Activated CD8-positive, alpha-beta T cell treated with anti-CD3 and anti-CD28 coated beads for 36 hours (primary cell): ENCODE results near the gene PIK3IP1. TPM values are rescaled to one million over a fixed set of nuclear protein-coding genes. Genes with fewer than 3 reads are reported as not detected.
A peak's percentile ranks its signal among the peaks of the same experiment; 100 is the strongest.

Experiments
- ATAC-seq: fragments of 200-7000 bp; cut with Tn5 transposase; one replicate; pipeline ENCODE4 v1.10.0; 2021; ENCODE audit warnings: mild to moderate bottlenecking, moderate library complexity
- CTCF ChIA-PET: fragments of 350-600 bp; sonication (Branson Sonifier 250); formaldehyde crosslinking; loops from one replicate; lab custom pipeline; 2021; ENCODE audit warnings: antibody characterized with exemption; lab: Charles Lee
- POLR2A ChIA-PET: fragments of 350-600 bp; sonication (Branson Sonifier 250); formaldehyde crosslinking; loops from one replicate; lab custom pipeline; 2021; ENCODE audit warnings: antibody characterized with exemption; lab: Charles Lee
- DNase-seq: peaks from one replicate; pipeline ENCODE4 v3.0.0-alpha.2; 2020
- H3K27ac Mint-ChIP-seq: one replicate; pipeline ENCODE4 v1.8.0; 2021; ENCODE audit warnings: mild to moderate bottlenecking, mixed read lengths
- H3K27me3 Mint-ChIP-seq: one replicate; pipeline ENCODE4 v1.8.0; 2021; ENCODE audit warnings: mixed read lengths
- H3K36me3 Mint-ChIP-seq: one replicate; pipeline ENCODE4 v1.8.0; 2021; ENCODE audit warnings: low read depth, mixed read lengths
- H3K4me1 Mint-ChIP-seq: one replicate; pipeline ENCODE4 v1.8.0; 2021; ENCODE audit warnings: low read depth, mixed read lengths
- H3K4me3 Mint-ChIP-seq: one replicate; pipeline ENCODE4 v1.8.0; 2021; ENCODE audit warnings: mild to moderate bottlenecking, moderate library complexity, mixed read lengths
- H3K9me3 Mint-ChIP-seq: one replicate; pipeline ENCODE4 v1.8.0; 2021; ENCODE audit warnings: mixed read lengths
- intact Hi-C: fragments of 100-400 bp; cut with micrococcal nuclease; formaldehyde crosslinking; loops from one replicate; pipeline ENCODE4 v1.10.0; 2022
- total RNA-seq, 2 experiments: library from RNA; stranded (reverse); gene quantifications; one replicate each; pipeline ENCODE4 v1.2.3, GENCODE V29; 2021
- TF ChIP-seq, protein P1 (sequence below): fragments of 200-600 bp; IDR thresholded peaks from one replicate; pipeline ENCODE4 v1.8.0; 2022; ENCODE audit warnings: antibody characterized with exemption, mild to moderate bottlenecking

The PIK3IP1 gene
- total RNA-seq, 2 experiments from 2014 or later, result 18.2 to 19.6 TPM

DNA sequence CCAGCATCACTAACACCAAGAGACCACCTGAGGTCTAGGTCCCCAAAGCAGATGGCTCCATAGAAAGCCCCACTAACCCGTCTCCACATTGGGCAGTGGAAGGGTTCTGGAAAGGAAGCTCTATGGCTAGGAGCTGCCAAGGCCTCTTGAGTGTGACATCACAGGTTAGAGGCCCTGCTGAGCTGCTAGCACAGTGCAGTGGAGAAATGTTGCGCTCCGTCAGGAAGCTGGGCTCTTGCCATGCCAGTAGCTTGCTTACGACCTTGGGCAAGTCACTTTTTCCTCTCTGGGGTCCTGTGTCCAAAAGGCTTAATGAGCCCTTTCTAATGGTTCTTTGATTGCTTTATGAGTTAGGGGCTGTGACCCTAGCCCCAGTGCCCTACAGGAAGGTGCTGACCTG, 10.6 kb downstream of the PIK3IP1 start:
- Mint-ChIP-seq H3K27me3 (no peaks in the 10 kb centered on the region), H3K4me3 (no peak overlapping the region), H3K4me1 (peaks cover 94% of the 10 kb centered on the region), H3K36me3 (peaks cover 58% of the 10 kb centered on the region), H3K27ac (peak overlapping the region; percentile 76), H3K9me3 (no peaks in the 10 kb centered on the region)
- POLR2A ChIA-PET, result interaction anchor here (1.4 to 7.3 kb wide), 4 partner anchors 10 to 197 kb away, joined by 4 to 61 read pairs (median 6); partner anchors contain the start of gene PIK3IP1
- CTCF ChIA-PET, result interaction anchor here (0.9 to 6.2 kb wide), 4 partner anchors 8 to 11 kb away, joined by 3 to 47 read pairs (median 4); partner anchors contain the start of gene PIK3IP1
- TF ChIP-seq, protein P1, sequence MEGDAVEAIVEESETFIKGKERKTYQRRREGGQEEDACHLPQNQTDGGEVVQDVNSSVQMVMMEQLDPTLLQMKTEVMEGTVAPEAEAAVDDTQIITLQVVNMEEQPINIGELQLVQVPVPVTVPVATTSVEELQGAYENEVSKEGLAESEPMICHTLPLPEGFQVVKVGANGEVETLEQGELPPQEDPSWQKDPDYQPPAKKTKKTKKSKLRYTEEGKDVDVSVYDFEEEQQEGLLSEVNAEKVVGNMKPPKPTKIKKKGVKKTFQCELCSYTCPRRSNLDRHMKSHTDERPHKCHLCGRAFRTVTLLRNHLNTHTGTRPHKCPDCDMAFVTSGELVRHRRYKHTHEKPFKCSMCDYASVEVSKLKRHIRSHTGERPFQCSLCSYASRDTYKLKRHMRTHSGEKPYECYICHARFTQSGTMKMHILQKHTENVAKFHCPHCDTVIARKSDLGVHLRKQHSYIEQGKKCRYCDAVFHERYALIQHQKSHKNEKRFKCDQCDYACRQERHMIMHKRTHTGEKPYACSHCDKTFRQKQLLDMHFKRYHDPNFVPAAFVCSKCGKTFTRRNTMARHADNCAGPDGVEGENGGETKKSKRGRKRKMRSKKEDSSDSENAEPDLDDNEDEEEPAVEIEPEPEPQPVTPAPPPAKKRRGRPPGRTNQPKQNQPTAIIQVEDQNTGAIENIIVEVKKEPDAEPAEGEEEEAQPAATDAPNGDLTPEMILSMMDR, result no peak
- DNase-seq (no peak), ATAC-seq (no peak)
- intact Hi-C loops, result no loop called here

DNA sequence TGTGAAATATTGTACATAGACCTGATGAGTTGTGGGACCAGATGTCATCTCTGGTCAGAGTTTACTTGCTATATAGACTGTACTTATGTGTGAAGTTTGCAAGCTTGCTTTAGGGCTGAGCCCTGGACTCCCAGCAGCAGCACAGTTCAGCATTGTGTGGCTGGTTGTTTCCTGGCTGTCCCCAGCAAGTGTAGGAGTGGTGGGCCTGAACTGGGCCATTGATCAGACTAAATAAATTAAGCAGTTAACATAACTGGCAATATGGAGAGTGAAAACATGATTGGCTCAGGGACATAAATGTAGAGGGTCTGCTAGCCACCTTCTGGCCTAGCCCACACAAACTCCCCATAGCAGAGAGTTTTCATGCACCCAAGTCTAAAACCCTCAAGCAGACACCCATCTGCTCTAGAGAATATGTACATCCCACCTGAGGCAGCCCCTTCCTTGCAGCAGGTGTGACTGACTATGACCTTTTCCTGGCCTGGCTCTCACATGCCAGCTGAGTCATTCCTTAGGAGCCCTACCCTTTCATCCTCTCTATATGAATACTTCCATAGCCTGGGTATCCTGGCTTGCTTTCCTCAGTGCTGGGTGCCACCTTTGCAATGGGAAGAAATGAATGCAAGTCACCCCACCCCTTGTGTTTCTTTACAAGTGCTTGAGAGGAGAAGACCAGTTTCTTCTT, 12.3 kb downstream of the PIK3IP1 start:
- peaks cover 57% of the 10 kb centered on the region for H3K36me3 Mint-ChIP-seq
- ChIA-PET POLR2A (interaction anchor here (0.7 to 7.3 kb wide), 5 partner anchors 11 to 593 kb away, joined by 3 to 61 read pairs (median 5); partner anchors contain the start of genes LIMK2 and PIK3IP1), CTCF (interaction anchor here (0.7 to 2.1 kb wide), 3 partner anchors 13 to 69 kb away, joined by 4 to 8 read pairs (median 7); no protein-coding TSS in a partner anchor)
- no peak overlapping the region for H3K4me3 Mint-ChIP-seq
- no peak for DNase-seq
- ATAC-seq, result no peak
- peaks cover 89% of the 10 kb centered on the region for H3K4me1 Mint-ChIP-seq
- intact Hi-C loops, result no loop called here
- peak overlapping the region; percentile 90 for H3K27ac Mint-ChIP-seq
- H3K9me3 Mint-ChIP-seq, result no peaks in the 10 kb centered on the region
- TF ChIP-seq, protein P1, result no peak
- H3K27me3 Mint-ChIP-seq, result no peaks in the 10 kb centered on the region

DNA sequence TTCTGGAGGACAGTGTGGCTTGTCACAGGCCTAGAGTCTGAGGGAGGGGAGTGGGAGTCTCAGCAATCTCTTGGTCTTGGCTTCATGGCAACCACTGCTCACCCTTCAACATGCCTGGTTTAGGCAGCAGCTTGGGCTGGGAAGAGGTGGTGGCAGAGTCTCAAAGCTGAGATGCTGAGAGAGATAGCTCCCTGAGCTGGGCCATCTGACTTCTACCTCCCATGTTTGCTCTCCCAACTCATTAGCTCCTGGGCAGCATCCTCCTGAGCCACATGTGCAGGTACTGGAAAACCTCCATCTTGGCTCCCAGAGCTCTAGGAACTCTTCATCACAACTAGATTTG, 13.0 kb downstream of the PIK3IP1 start:
- DNase-seq, result no peak
- ChIA-PET POLR2A (interaction anchor here (0.8 to 7.3 kb wide), 4 partner anchors 12 to 67 kb away, joined by 3 to 61 read pairs (median 6); partner anchors contain the start of genes LIMK2 and PIK3IP1), CTCF (interaction anchor here (1.6 to 2.1 kb wide), 2 partner anchors 34 to 68 kb away, joined by 7 to 8 read pairs; no protein-coding TSS in a partner anchor)
- no peaks in the 10 kb centered on the region for H3K9me3 Mint-ChIP-seq
- peaks cover 86% of the 10 kb centered on the region for H3K4me1 Mint-ChIP-seq
- TF ChIP-seq, protein P1, result no peak
- H3K27ac Mint-ChIP-seq, result peak overlapping the region; percentile 90
- no peak overlapping the region for H3K4me3 Mint-ChIP-seq
- H3K27me3 Mint-ChIP-seq, result no peaks in the 10 kb centered on the region
- intact Hi-C loops, result no loop called here
- peaks cover 62% of the 10 kb centered on the region for H3K36me3 Mint-ChIP-seq
- ATAC-seq, result no peak

DNA sequence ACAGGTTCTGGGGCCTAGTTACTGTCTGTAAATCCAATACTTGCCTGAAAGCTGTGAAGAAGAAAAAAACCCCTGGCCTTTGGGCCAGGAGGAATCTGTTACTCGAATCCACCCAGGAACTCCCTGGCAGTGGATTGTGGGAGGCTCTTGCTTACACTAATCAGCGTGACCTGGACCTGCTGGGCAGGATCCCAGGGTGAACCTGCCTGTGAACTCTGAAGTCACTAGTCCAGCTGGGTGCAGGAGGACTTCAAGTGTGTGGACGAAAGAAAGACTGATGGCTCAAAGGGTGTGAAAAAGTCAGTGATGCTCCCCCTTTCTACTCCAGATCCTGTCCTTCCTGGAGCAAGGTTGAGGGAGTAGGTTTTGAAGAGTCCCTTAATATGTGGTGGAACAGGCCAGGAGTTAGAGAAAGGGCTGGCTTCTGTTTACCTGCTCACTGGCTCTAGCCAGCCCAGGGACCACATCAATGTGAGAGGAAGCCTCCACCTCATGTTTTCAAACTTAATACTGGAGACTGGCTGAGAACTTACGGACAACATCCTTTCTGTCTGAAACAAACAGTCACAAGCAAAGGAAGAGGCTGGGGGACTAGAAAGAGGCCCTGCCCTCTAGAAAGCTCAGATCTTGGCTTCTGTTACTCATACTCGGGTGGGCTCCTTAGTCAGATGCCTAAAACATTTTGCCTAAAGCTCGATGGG, 13.5 kb downstream of the PIK3IP1 start:
- peak; percentile 17 for DNase-seq
- POLR2A ChIA-PET, result interaction anchor here (1.5 to 7.3 kb wide), 4 partner anchors 8 to 66 kb away, joined by 5 to 61 read pairs (median 8); partner anchors contain the start of genes LIMK2 and PIK3IP1
- peaks cover 85% of the 10 kb centered on the region for H3K4me1 Mint-ChIP-seq
- H3K36me3 Mint-ChIP-seq, result peaks cover 67% of the 10 kb centered on the region
- TF ChIP-seq, protein P1, result no peak
- no peak overlapping the region for H3K4me3 Mint-ChIP-seq
- no peaks in the 10 kb centered on the region for H3K27me3 Mint-ChIP-seq
- peak overlapping the region; percentile 90 for H3K27ac Mint-ChIP-seq
- CTCF ChIA-PET, result interaction anchor here (1.6 to 2.1 kb wide), 3 partner anchors 35 to 68 kb away, joined by 7 to 9 read pairs (median 8); partner anchors contain the start of gene LIMK2
- ATAC-seq, result peak; percentile 78
- intact Hi-C loops, result no loop called here
- H3K9me3 Mint-ChIP-seq, result no peaks in the 10 kb centered on the region
